HL-60 (cell line): Measurements from ENCODE around the gene MRPS22.

ENCODE experiments used
- DNase-seq, 2 experiments: peaks; one replicate each; pipeline ENCODE4 v3.0.0-alpha.2; 2010 to 2020; ENCODE audit warnings: low read depth in 1 of 2, low spot score in 1 of 2
- H3K27ac ChIP-seq: fragments of 250-450 bp; sonication (Bioruptor Pico); replicated peaks from 2 replicates; pipeline ENCODE4 v1.5.1; 2020; ENCODE audit warnings: mild to moderate bottlenecking, moderate library complexity
- H3K27me3 ChIP-seq: fragments of 250-450 bp; sonication (Bioruptor Pico); 2 replicates; pipeline ENCODE4 v1.5.1; 2021; ENCODE audit warnings: mild to moderate bottlenecking, moderate library complexity; ENCODE audit not compliant: insufficient read depth, poor library complexity, severe bottlenecking
- H3K4me3 ChIP-seq: replicated peaks from 2 replicates; pipeline ENCODE4 v1.5.1; 2011; ENCODE audit warnings: mild to moderate bottlenecking, control low read depth, low read length; ENCODE audit not compliant: insufficient read depth
- CTCF ChIP-seq: IDR thresholded peaks from one replicate; pipeline ENCODE4 v1.5.1; 2011; ENCODE audit warnings: low read length, control low read depth, inconsistent platforms; ENCODE audit not compliant: insufficient read depth
- GABPA ChIP-seq: IDR thresholded peaks from 2 replicates; pipeline ENCODE4 v1.6.1; 2012; ENCODE audit warnings: low read depth
- POLR2AphosphoS5 ChIP-seq: IDR thresholded peaks from 2 replicates; pipeline ENCODE4 v1.6.1; 2012; ENCODE audit warnings: low read depth
- REST ChIP-seq: IDR thresholded peaks from 2 replicates; pipeline ENCODE4 v1.6.1; 2012; ENCODE audit warnings: low read depth; ENCODE audit not compliant: insufficient replicate concordance
- SPI1 ChIP-seq: IDR thresholded peaks from 2 replicates; pipeline ENCODE4 v1.6.1; 2012; ENCODE audit warnings: low read depth, mild to moderate bottlenecking, borderline replicate concordance

MRPS22 gene

GRCh38 chr3:139326131-139326530 is 17.7 kb upstream of the MRPS22 start:
- TF ChIP-seq GABPA, result no peak
- no peak for TF ChIP-seq REST
- no peak for TF ChIP-seq SPI1
- no peak for TF ChIP-seq POLR2AphosphoS5
- no peak for TF ChIP-seq CTCF
- H3K4me3 ChIP-seq, result no peak overlapping the region
- no peak for DNase-seq
- peaks cover 6% of the 10 kb centered on the region for H3K27me3 ChIP-seq
- H3K27ac ChIP-seq, result no peak overlapping the region

- no peak for DNase-seq
- peaks cover 6% of the 10 kb centered on the region for H3K27me3 ChIP-seq
- TF ChIP-seq REST (no peak), POLR2AphosphoS5 (no peak), SPI1 (no peak), GABPA (no peak), CTCF (no peak)
- no peak overlapping the region for H3K4me3 ChIP-seq
- no peak overlapping the region for H3K27ac ChIP-seq
Observed at GRCh38 chr3:139326707-139327106, 17.1 kb upstream of the MRPS22 start.

GRCh38 chr3:139327231-139327630 is 16.6 kb upstream of the MRPS22 start:
- TF ChIP-seq CTCF (no peak), REST (no peak), GABPA (no peak), POLR2AphosphoS5 (no peak), SPI1 (no peak)
- Histone ChIP-seq H3K4me3 (no peak overlapping the region), H3K27ac (no peak overlapping the region), H3K27me3 (peaks cover 4% of the 10 kb centered on the region)
- no peak for DNase-seq
